HG03066 (cell line): Measurements from ENCODE around the gene MTURN.
"Not testable (repeated sequence)": the region's sequence is repeated elsewhere in the genome, so short reads cannot be mapped to it uniquely, and the experiment has no call there.

Experiments
- ATAC-seq: cut with Tn5 transposase; IDR thresholded peaks from one replicate; pipeline ENCODE4 v1.9.1; 2021; ENCODE audit warnings: low read depth; ENCODE audit not compliant: unreplicated experiment

Gene MTURN

DNA sequence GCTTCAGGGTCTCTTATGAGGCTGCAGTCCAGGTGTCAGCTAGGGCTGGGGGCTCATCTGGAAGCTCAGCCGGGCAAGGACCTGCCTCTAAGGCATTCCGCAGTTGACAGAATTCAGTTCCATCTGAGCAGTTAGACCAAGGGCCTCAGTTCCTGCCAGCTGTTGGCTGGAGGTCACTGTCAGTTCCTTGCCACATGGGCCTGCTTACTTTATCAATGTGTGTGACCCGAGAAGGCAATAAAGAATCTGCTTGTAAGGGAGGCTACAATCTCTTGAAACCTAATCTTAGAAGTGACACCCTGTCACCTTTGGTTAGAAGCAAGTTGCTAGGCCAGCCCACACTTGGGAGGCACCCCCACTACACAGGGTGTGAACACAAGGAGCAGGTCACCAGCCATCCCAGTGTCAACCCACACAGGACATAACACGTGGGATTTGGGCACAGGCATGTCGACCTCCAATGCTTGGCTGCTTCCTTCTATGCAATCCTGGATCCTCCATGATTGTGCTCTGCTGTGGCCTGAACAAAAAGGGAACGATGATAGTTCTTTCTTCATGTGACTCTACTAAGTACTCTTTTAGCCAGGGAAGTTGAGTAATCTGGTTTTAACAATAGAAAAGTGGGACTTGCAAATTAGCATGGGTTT, 41.8 kb downstream of the MTURN start:
- ATAC-seq, result no peak

DNA sequence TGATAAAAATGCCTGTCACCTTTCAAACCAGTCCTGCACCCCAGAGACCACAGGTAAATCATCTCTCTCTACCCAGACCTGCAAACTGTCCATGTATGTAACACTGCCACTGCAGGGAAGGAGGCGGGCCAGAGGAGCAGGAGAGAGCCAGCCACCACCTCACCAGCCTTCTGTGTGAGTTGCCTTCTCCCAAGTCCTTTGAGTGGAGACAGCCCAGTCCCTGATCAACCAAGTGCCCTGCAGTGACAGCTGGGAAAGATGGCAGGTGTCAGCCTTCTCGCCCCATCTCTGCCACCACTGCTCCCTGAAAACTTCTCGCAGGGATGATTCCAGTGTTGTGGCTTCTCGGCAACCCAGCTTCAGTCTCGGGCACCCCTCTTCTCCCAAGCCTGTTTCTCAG, 42.4 kb downstream of the MTURN start:
- no peak for ATAC-seq

- no peak for ATAC-seq
Observed at GRCh38 chr7:30177965-30178364, 43.2 kb downstream of the MTURN start.

DNA sequence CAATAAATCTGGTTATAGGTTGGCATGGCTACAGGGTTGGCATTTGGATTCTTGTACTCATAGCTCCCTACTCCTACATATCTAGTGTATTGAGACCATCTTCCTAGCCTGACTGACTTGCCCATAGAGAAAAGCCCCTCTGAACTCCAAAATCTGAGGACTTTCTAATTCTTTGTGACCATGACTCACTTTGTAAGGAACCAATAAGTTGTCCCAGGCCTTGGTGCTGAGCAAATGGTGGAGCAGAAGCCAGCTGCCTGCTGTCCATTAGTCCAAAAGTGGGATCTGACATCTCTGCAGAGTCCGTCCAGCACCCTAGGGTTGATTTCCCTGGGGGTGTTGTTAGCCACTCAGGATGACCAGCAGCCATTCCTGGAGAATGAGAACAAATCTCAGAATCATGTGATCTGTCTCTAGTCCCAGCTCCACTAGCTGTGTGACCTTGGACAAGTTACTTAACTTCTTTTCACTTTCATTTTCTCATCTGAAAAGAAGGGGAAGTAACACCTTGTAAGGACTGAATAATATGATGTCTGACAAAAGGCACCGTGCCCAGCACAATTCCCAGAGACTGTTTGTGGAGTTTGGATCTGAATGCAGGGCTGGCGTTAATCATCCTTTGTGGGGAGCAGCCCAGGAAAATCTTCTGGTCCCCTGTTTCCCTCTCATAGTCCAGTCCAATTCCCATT, 44.1 kb downstream of the MTURN start:
- ATAC-seq, result peak; percentile 87

DNA sequence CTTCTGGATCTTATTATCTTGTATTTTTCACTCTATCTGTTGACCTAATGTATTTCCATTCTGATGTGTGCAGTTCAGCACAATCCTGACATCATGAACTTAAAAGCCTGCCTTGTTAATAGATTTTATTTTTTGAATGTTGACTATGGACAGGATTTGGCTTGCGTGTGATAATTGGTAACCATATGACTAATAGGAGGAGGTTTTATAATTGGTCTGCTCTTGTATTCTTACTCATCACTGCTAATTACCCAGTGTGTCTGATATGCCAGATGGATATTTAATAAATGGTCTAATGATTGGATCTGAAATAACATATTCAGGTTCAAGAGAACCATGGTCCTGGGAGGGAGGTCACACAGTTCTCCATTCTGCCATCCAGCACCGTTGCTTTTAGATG, 45.9 kb downstream of the MTURN start:
- ATAC-seq, result no peak

DNA sequence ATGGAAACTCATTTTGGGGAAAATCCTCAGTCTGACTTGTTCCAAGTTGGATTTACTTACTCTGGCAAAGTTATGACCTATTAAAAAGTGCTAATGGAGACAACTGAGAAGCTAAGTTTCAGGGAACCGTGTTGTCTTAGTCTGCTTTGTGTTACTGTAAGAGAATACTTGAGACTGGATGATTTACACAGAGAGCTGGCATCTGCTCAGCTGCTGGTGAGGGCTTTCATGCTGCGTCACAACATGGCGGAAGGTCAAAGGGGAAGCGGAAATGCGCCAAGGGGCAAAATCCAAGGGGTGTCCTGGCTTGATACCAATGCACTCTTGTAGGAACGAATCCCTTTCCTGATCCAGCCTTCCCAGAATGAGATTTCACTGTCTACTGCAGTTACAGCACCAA, 46.4 kb downstream of the MTURN start:
- no peak for ATAC-seq

- no peak for ATAC-seq
Observed at GRCh38 chr7:30181736-30182522, 47.1 kb downstream of the MTURN start.

DNA sequence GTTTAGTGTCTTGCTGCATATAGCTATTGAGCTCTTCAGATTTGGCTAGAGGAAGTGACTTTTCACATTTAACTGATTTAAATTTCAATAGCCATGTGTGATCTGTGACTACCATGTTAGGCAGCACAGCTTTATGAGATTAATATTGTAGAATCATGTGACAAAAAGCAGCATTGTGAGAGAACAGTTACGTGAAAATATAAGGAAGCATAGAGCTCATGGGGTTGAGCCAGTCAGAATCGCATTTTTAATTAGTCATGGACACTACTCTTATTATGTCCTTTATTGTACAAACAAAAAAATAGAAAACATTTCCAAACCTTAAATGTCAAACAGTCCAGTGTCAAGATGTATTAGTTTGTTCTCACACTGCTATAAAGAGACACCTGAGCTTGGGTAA, 48.0 kb downstream of the MTURN start:
- ATAC-seq, result no peak

- ATAC-seq, result no peak
Observed at GRCh38 chr7:30183749-30184369, 49.1 kb downstream of the MTURN start.

- ATAC-seq, result no peak
Observed at GRCh38 chr7:30184791-30185487, 50.2 kb downstream of the MTURN start.

DNA sequence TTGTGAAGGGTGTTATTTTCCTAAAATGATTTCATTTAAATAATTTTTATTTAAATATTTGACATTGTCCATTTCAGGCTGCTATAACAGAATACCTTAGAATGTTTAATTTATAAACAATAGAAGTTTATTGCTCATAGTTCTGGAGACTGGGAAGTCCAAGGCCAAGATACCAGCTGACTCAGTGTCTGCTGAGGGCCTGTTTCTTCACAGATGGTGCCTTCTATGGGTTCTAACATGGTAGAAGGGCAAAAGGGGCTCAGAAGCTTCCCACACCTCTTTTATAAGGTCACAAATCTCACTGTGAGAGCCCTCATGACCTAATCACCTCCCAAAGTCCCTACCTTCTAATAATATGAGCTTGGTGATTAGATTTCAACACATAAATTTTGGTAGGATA, 50.7 kb downstream of the MTURN start:
- ATAC-seq, result no peak

DNA sequence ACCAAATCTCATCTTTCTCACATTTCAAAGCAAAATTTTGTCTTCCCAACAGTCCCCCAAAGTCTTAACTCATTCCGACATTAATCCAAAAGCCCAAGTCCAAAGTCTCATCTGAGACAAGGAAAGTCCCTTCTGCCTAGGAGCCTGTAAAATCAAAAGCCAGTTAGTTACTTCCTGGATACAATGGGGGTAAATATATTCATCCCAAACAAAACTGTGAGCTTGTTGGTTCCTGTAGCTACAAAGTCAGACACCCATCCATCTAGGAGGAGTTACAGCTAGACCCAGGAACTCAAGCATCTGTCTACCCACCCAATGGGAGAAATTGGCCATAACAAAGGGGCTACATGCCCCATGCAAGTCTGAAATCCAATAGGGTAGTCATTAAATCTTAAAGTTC, 51.9 kb downstream of the MTURN start:
- no peak for ATAC-seq

DNA sequence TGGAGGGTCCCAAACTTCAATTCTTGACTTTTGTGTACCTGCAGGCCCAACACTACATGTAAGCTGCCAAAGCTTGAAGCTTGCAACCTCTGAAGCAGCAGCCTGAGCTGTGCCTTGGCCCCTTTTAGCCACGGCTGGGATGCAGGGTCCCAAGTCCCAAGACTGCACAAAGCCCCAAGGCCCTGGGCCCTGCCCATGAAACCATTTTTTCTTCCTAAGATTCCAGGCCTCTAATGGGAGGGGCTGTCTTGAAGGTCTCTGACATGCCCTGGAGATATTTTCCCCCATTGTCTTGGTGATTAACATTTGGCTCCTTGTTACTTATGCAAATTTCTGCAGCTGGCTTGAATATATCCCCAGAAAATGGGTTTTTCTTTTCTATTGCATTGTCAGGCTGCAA, 52.7 kb downstream of the MTURN start:
- no peak for ATAC-seq

DNA sequence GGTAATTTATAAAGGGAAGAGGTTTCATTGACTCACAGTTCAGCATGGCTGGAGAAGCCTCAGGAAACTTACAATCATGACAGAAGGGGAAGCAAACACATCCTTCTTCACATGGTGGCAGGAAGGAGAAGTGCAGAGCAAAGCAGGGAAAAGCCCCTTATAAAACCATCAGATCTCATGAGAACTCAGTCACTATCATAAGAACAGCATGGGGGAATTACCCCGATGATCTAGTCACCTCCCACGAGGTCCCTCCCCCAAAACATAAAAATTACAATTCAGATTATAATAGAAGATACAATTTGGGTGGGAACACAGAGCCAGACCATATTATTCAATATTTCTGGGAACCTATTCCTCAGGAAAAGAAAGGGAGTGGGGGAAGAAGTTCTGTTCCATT, 53.6 kb downstream of the MTURN start:
- ATAC-seq, result not testable (repeated sequence)

GRCh38 chr7:30188811-30189210, 54.0 kb downstream of the MTURN start:
- no peak for ATAC-seq

DNA sequence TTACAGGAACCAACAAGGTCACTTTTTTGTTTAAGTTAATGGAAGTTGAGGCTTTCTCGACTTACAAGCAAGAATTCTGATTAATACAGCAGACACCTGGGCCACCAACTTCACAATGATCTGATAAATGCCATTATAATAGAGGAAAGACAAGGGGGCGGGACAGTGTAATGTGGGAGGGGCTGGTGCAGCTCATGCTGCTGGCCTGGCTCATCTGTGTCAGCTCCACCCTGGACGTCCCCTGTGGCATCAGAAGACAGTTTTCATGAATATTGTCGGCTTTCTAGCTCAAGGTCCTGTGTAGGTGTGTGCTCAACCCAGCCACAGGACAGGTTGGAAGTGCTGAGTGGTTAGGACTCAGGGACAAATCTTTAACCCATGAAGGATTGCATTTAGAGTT, 57.0 kb downstream of the MTURN start:
- no peak for ATAC-seq

- no peak for ATAC-seq
Observed at GRCh38 chr7:30193336-30193943, 58.7 kb downstream of the MTURN start.

DNA sequence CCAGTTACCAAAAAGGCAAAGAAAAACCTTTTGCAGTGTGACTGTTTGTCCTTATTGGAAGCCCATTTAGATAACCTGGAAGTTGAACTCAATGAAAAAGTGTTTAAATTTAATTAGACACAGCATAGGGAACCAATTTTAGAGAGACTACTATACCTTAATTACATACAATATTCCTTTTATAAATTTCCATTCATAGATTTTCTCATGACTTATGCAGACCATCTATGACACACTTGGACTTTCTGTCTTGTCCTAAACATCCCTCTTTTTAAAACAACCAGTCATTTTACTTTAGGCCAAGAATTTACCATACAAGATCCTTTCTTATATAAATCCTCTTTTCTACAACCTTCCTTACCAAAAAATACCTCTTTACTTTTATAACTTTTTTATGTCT, 61.6 kb downstream of the MTURN start:
- ATAC-seq, result no peak

DNA sequence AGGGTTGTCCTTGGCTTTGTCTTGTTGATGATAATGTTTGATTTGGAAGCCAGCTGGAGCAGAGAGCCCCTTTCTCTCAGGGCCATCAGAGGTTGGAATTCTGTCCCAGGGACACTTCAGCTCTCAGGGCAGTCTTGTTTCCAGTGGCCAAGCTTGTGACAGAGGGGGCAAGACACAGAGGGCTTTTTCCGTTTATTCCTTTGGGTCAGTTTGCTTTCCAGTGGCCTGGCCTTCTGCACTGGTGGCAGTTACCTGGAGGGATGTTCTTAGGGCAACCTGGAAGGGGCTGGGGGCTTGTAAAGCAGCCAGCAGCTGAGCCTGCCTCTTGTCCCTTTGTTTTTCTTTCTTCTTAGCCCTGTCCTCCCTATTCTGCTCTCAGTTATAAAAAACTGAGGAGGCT, 62.7 kb downstream of the MTURN start:
- no peak for ATAC-seq

GRCh38 chr7:30199271-30199670, 64.5 kb downstream of the MTURN start:
- ATAC-seq, result no peak
